Lower lobe of right lung (tissue), 2 donors: ENCODE measurements around the gene PBX4. TPM values are rescaled to one million over a fixed set of nuclear protein-coding genes. Genes with fewer than 3 reads are reported as not detected.

Experiments used
- ATAC-seq, 2 donors: fragments of 200-7000 bp; cut with Tn5 transposase; one replicate each; pipeline ENCODE4 v1.9.1; 2020 to 2022; ENCODE audit warnings: mild to moderate bottlenecking in 2 of 2, moderate library complexity in 2 of 2
- DNase-seq: peaks from one replicate; pipeline ENCODE4 v3.0.0-alpha.2; 2020
- H3K27ac ChIP-seq: fragments of 200-600 bp; one replicate; pipeline ENCODE4 v1.8.0; 2022
- H3K27me3 ChIP-seq: fragments of 200-600 bp; one replicate; pipeline ENCODE4 v1.8.0; 2022; ENCODE audit warnings: low read depth
- H3K36me3 ChIP-seq: fragments of 200-600 bp; one replicate; pipeline ENCODE4 v1.8.0; 2022; ENCODE audit warnings: mild to moderate bottlenecking
- H3K4me1 ChIP-seq: fragments of 200-600 bp; one replicate; pipeline ENCODE4 v1.8.0; 2022
- H3K4me3 ChIP-seq: fragments of 200-600 bp; one replicate; pipeline ENCODE4 v1.8.0; 2022; ENCODE audit warnings: mild to moderate bottlenecking
- H3K9me3 ChIP-seq: fragments of 200-600 bp; one replicate; pipeline ENCODE4 v1.8.0; 2022
- intact Hi-C: fragments of 100-400 bp; cut with DNase I; formaldehyde crosslinking; loops from one replicate; pipeline ENCODE4 v1.11.0; 2022
- total RNA-seq: library from RNA; stranded (reverse); fragmentation: NEBNext Ultra II Directional; extraction: Animal tissue kit (Norgen Biotek cat#: 25700); gene quantifications from one replicate; pipeline ENCODE4 v1.2.1, GENCODE V29; 2021
- TF ChIP-seq, protein P1 (sequence below): fragments of 200-600 bp; IDR thresholded peaks from one replicate; pipeline ENCODE4 v1.8.0; 2022; ENCODE audit warnings: antibody characterized with exemption, mild to moderate bottlenecking
- donor health status: DM: no; HTN: yes; CAD: no; lungs with severe emphysema.

The PBX4 gene
- total RNA-seq, 1 donor from 2014 or later, result 3.7 TPM

DNA sequence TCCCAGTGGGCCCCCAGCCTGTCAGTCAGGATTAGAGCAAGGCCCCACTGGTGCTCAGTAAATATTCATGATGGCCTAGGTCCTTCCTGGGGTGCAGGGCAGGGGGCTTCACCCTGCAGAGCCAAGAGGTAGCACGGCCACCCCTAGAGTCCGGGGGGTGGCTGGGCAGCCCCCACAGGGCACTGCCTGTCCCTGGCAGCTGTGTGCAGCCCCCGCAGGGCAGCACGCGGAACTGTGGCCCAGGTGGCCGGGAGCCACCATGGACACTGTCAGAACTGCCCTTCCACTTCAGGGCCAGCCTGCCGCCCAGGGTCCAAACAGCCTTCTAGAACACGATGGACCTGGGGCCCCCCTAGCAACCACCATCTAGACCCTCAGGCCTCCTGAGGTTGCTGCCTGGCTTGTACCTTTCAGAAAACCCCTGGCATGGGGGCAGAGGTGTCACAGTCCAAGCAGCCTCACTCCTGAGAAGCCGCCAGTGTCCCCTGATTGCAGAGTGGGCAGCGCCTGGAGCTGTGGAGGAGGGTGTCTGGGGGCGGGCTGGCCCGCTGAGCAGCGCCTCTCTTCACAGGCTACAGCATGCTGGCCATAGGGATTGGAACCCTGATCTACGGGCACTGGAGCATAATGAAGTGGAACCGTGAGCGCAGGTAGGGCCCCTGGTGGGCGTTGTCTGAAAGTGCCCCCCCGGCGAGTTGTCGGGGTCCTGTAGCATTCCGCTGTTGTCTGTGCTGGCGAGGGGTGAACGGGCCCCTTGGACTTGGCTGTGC is 92.7 kb downstream of the PBX4 start:
- no peaks in the 10 kb centered on the region for H3K4me1 ChIP-seq
- intact Hi-C loops, result no loop called here
- ATAC-seq (no peak), DNase-seq (no peak)
- H3K27me3 ChIP-seq, result no peaks in the 10 kb centered on the region
- TF ChIP-seq, protein P1, sequence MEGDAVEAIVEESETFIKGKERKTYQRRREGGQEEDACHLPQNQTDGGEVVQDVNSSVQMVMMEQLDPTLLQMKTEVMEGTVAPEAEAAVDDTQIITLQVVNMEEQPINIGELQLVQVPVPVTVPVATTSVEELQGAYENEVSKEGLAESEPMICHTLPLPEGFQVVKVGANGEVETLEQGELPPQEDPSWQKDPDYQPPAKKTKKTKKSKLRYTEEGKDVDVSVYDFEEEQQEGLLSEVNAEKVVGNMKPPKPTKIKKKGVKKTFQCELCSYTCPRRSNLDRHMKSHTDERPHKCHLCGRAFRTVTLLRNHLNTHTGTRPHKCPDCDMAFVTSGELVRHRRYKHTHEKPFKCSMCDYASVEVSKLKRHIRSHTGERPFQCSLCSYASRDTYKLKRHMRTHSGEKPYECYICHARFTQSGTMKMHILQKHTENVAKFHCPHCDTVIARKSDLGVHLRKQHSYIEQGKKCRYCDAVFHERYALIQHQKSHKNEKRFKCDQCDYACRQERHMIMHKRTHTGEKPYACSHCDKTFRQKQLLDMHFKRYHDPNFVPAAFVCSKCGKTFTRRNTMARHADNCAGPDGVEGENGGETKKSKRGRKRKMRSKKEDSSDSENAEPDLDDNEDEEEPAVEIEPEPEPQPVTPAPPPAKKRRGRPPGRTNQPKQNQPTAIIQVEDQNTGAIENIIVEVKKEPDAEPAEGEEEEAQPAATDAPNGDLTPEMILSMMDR, result no peak
- H3K36me3 ChIP-seq, result peaks cover 61% of the 10 kb centered on the region
- no peaks in the 10 kb centered on the region for H3K9me3 ChIP-seq
- H3K27ac ChIP-seq, result no peak overlapping the region
- H3K4me3 ChIP-seq, result no peak overlapping the region

- H3K9me3 ChIP-seq, result no peaks in the 10 kb centered on the region
- DNase-seq (no peak), ATAC-seq (no peak)
- no peak overlapping the region for H3K4me3 ChIP-seq
- peaks cover 70% of the 10 kb centered on the region for H3K36me3 ChIP-seq
- TF ChIP-seq, protein P1, result no peak
- H3K27me3 ChIP-seq, result no peaks in the 10 kb centered on the region
- H3K4me1 ChIP-seq, result no peaks in the 10 kb centered on the region
- no peak overlapping the region for H3K27ac ChIP-seq
- intact Hi-C loops, result no loop called here
Observed at GRCh38 chr19:19524053-19524452, 94.4 kb downstream of the PBX4 start.

- H3K4me3 ChIP-seq, result no peak overlapping the region
- H3K4me1 ChIP-seq, result no peaks in the 10 kb centered on the region
- TF ChIP-seq, protein P1, result no peak
- peaks cover 66% of the 10 kb centered on the region for H3K36me3 ChIP-seq
- H3K27me3 ChIP-seq, result no peaks in the 10 kb centered on the region
- H3K27ac ChIP-seq, result no peak overlapping the region
- DNase-seq (no peak), ATAC-seq (no peak)
- intact Hi-C loops, result no loop called here
- H3K9me3 ChIP-seq, result no peaks in the 10 kb centered on the region
Observed at GRCh38 chr19:19523177-19523576, 95.3 kb downstream of the PBX4 start.

- Histone ChIP-seq H3K27ac (no peak overlapping the region), H3K9me3 (no peaks in the 10 kb centered on the region), H3K27me3 (no peaks in the 10 kb centered on the region), H3K36me3 (peaks cover 45% of the 10 kb centered on the region), H3K4me3 (no peak overlapping the region), H3K4me1 (peaks cover 15% of the 10 kb centered on the region)
- TF ChIP-seq, protein P1, result no peak
- intact Hi-C loops, result no loop called here
- no peak for ATAC-seq
- no peak for DNase-seq
Observed at GRCh38 chr19:19520989-19521388, 97.5 kb downstream of the PBX4 start.

DNA sequence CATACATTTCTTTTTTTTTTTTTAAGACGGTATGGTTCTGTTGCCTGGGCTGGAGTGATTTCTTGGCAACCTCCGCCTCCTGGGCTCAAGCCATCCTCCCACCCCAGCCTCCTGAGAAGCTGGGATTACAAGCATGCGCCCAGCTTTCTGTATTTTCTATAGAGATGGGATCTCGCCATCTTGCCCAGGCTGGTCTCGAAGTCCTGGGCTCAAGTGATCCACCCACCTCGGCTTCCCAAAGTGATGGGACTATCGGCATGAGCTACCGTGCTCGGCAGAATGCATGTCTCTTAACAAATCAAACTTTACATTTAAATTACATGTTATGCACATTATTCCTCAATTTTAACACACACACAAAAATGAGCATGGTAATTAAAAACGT is 101.3 kb downstream of the PBX4 start:
- Histone ChIP-seq H3K27me3 (no peaks in the 10 kb centered on the region), H3K9me3 (no peaks in the 10 kb centered on the region), H3K36me3 (peaks cover 23% of the 10 kb centered on the region), H3K4me3 (peak overlapping the region; percentile 85), H3K4me1 (peaks cover 23% of the 10 kb centered on the region), H3K27ac (no peak overlapping the region)
- ATAC-seq, result no peak
- no peak for DNase-seq
- TF ChIP-seq, protein P1, result no peak
- intact Hi-C loops, result no loop called here
